Germinal center (tissue), 1 donor: ENCODE results near the gene CRIP2.

Source experiments
- DNase-seq: peaks from one replicate; pipeline ENCODE4 v3.0.0; 2012; ENCODE audit warnings: mixed read lengths, low spot score

CRIP2 gene

GRCh38 chr14:105461903-105462302 lies 12.7 kb upstream of the CRIP2 start:
- no peak for DNase-seq

DNA sequence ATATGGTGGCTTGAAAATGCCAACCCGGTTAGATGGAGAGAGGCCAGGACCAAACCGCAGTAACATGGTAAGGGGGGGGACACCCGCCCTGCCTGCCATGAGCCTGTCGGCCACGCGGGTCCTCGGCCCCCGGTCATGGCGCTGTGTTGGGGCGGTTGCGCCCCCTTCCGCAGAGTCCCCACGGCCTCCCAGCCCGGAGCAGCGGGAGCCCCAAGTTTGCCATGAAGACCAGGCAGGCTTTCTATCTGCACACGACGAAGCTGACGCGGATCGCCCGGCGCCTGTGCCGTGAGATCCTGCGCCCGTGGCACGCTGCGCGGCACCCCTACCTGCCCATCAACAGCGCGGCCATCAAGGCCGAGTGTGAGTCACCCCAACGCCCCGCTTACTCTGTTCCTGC lies 10.1 kb upstream of the CRIP2 start:
- no peak for DNase-seq

DNA sequence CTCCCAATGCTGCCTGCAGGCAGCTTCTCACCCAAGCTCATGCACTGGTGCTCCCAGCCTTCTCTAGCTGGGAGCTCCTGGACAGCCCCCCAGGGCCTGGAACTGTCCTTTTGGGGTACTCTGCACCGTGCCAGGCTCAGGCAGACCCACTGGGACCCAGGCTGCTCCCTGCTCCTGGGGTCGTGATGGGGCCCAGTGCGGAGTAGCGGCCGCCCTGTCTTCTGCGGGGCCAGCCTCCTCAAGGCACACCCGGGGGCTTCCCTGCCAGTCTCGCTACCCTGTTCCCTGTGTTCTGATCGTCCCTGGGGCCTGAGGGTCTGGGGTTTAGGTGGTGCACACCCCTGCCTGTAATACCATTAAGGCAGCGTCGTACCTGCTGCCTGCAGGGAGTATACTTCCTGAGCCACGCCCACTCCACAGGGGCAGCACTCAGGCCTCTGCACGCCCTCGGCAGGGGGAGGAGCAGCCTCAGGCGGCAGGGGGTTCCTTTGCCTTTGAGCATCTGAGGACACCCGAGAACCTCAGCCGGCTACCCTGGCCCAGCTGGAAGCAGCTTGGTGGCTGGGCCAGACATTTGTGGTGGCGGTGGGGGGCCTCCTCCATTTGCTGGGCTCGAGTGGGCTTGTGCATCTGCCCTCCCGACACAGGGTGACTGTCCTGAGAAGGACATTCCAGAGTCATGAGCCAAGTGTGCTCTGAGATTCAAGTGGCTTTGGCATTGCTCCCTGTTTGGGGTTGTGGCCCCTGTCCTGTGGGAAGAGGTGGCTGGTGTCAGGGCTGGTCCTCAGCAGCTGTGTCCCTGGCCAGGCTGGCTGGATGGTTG lies 9.2 kb upstream of the CRIP2 start:
- DNase-seq, result no peak

GRCh38 chr14:105466531-105467248 lies 7.9 kb upstream of the CRIP2 start:
- no peak for DNase-seq

GRCh38 chr14:105467249-105467941 lies 7.2 kb upstream of the CRIP2 start:
- no peak for DNase-seq

- no peak for DNase-seq
These were observed 6.6 kb upstream of the CRIP2 start for GRCh38 chr14:105467942-105468471.

GRCh38 chr14:105468621-105469241 lies 5.9 kb upstream of the CRIP2 start:
- DNase-seq, result no peak

- DNase-seq, result no peak
These were observed 4.9 kb upstream of the CRIP2 start for GRCh38 chr14:105469456-105470349.

DNA sequence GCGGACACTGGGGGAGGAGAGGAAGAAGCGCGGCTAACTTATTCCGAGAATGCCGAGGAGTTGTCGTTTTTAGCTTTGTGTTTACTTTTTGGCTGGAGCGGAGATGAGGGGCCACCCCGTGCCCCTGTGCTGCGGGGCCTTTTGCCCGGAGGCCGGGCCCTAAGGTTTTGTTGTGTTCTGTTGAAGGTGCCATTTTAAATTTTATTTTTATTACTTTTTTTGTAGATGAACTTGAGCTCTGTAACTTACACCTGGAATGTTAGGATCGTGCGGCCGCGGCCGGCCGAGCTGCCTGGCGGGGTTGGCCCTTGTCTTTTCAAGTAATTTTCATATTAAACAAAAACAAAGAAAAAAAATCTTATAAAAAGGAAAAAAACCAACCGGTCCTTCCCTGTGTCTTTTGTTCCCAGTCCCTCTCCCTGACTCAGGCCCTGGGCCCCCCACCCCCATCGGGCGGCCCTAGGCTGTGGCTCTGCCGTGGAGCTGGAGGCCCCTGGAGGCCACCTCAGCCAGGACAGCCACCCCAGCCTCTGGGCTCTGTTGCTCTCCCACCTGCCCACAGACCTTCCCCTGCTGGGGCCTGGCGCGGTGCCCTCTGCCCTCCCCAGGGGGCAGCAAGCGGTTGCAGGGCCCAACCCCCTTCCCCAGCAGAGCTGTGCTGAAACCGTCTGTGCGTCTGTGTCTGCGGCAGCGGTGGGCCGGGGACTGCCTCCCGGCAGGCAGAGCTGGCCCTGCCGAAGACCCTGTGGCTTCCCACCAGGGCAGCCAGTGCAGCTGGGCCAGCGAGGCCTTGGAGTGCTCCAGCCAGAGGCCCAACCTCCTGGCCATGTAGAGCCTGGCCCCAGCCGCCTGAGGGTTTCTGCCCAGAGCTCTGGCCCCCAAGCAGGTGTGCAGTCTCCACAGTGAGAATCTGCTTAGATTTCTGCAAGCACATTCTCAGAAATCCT lies 4.0 kb upstream of the CRIP2 start:
- DNase-seq, result no peak

- DNase-seq, result no peak
These were observed 3.3 kb upstream of the CRIP2 start for GRCh38 chr14:105471297-105471821.

DNA sequence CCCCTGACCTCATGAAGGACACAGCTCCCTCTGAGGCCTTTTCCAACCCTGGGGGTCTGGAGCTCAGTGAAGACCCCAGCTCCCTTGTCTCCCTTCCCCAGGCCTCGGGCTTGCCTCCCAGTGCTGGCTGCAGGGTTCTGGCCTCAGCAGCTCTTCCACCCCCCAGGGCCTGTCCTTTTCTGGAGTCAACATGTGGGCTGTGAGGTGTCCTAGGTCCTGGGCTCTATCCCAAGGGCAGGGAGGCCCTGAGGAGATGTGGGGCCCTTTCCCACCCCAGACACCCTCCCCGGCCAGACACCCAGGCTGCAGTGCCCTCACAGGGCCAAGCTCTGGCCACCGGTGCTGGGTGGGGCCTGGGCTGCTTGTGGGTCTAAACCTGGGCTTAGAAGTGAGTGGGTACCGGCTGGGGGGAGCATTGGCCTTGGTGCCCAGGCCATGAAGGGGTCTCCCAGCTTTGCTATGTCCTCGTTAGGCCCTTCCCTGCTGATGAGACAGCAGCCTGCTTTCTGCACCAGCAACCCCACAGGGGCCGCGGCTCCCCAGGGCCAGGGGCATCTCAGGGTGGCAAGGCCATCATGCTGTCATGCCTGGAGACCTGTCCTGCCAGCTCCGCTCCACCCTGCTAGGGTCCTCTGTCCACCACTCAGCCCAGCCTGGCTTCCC lies 2.7 kb upstream of the CRIP2 start:
- no peak for DNase-seq

DNA sequence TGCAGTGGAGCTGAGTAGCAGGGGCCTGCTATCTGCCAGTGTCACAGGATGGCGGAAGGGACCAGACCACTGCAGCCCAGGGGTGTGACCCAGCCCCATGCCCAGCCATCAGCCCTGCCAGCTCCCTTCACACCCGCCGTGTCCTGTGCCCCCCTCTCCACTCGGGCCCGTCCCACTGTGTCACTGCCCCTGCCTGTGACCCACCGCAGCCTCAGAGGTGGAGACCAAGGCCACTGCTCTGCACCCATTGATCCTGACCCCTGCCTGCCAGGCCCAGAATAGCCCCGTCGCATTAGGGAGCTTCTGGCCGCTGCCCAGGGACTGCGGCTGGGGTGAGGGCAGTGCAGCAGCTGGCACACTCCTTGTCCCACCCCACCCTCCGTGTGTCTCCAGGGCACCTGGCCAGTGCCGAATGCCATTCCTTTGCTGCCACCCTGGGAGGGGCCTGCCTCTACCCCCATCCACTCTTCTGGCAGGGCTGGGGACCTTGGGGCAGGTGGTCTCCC lies 2.1 kb upstream of the CRIP2 start:
- DNase-seq, result no peak

DNA sequence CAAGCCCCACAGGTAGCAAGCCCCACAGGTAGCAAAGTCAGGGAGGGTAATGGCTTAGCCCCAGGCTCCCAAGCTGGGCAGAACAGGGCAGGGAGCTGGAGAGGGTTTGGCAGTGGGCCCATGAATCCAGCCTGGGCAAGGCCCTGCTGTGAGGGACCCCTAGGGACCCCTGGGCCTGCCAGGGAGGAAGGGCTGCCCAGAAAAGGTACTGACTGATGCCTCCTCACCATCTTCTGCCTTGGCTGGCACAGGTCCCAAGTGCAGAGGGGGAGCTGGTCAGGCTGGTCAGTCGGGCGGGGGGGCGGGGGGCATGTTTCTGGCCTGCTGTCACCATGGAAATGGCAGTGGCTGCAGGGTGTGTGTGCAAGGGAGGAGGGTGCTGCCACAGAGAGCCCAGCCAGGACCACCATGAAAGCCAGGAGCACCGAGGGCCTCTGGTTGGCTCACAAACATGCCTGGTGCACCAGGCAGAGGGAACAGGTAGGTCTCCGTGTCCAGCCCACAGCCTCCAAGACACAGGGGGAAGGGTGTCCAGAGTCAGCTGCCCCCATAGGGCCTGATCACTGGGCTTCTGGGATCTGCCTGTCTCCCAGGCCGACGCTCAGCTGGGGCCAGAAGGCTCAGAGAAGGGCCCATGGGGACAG lies 1.5 kb upstream of the CRIP2 start:
- DNase-seq, result no peak

DNA sequence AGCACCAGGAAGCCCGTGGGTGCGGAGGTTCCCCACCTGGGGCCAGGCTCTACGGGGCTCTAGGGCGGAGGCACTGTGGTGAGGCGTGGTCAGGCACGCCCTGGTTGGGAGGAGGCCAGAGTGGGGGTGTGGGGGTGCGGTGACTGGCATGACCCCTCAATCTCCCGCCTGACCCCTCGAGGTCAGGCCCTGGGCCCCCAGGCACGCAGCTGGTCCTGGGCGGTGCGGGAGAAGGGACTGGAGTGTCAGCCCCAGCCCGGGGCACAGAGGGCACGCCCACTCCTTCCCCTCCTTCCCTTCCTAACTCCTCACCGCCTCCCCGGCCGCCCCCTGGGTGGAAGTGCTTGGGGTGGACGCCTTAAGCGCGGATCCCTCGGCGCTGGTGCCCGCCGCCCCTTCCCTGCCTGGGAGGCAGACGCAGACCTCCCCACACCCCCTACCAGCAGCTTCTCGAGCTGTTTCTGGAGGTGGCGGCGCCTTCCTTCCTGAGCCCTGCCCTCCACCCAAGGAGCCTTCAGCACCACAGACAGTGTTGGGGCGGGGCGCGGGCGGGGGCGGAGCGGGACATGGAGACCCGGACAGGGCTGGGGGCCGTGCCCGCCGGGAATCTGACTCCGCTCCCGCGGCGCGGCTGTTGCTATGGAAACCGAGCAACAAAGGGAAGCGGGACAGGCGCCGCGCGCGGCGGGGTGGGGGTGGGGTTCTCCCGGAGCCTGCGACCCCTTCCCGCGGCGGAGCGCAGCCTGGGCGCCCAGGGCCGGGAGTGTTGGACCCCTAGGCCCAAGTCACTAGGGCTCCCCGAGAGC lies 741 bp upstream of the CRIP2 start:
- DNase-seq, result peak; percentile 61

DNA sequence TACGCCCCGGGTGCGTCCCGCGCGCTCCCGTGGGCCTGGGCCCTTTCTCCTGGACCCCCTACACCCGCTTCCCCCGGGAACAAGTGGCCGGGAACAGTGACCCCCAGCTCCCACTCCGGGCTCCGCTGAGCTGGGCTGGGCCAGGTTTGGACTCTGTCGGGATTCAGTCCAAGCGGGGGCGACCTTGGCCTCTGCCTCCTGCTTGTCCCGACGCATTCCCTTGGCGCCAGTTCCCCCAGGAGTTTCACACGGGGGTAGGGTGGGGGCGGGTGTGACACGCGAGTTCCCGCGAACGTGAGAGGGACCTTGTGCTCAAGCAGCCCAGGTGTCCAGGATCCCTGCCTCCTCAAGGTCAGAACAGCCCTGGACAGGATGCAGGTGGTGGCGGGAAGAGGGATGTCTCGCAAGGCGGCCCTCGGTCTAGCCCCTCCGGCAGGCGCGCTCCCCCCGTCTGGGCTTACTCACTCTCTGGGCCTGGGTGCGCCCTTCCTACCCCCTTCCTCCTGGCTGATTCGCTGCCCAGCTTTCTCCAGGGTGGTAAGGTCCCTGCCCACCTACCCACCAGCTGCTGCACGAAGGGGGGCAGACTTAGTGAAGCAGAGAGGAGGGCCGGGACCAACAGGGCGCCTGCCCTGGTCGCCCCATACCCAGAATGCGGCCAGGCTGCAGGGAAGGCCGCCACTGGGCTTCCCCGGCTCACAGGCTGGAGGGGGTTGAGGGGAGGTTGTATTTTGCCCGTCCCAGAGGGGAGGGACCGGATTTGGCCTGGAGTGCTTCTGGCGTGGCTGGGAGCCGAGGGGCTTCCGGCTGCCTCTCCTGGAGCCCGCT lies 862 bp downstream of the CRIP2 start:
- no peak for DNase-seq

DNA sequence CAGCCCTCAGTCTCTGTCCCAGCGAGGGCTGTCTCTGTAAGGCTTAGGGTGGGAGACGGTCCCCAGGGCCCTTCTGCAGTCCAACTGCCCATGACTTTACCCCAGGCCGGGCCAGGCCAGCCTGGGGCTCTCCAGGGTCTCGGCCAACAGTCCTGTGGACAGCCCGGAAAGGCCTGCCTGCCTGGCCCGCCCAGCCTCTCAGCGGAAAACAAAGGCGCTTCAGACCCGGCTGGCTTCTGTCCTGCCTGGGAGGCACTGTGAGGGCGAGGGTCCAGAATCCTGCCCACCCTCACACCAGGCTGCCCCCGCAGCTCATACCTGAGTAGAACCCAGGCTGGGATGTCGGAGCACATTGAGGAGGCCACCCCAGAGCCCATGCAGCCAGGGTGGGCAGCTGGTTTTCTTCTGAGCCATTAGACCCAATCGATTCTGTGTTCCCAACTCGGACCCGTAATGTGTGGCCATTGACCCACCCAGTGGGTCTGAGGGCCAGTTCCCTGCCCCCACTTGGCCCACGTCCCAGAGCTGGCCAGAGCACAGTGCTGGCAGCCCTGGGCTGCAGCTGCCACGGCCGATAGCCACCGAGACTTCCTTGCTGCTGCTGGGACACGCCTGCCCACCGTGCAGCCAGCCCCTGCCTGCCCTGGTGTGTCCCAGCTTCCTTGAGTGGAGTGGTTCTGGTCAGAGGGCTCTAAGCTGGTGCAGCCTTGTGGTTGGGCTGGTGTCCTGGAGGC lies 1.6 kb downstream of the CRIP2 start:
- no peak for DNase-seq
